Endothelial cell (in vitro differentiated cells): ENCODE measurements around the gene ANKRD37. TPM values are rescaled to one million over a fixed set of nuclear protein-coding genes. Genes with fewer than 3 reads are reported as not detected.
"Not testable (repeated sequence)": the region's sequence is repeated elsewhere in the genome, so short reads cannot be mapped to it uniquely, and the experiment has no call there.

Source experiments
- DNase-seq: peaks from one replicate; pipeline ENCODE4 v3.0.0; 2021; ENCODE audit warnings: low spot score
- H3K27ac Mint-ChIP-seq: one replicate; pipeline ENCODE4 v1.8.0; 2021; ENCODE audit warnings: mixed read lengths, inconsistent platforms; ENCODE audit not compliant: unreplicated experiment
- H3K27me3 Mint-ChIP-seq: one replicate; pipeline ENCODE4 v1.8.0; 2021; ENCODE audit warnings: mild to moderate bottlenecking, moderate library complexity, mixed read lengths, inconsistent platforms; ENCODE audit not compliant: unreplicated experiment
- H3K36me3 Mint-ChIP-seq: one replicate; pipeline ENCODE4 v1.8.0; 2021; ENCODE audit warnings: mild to moderate bottlenecking, low read depth, mixed read lengths, inconsistent platforms; ENCODE audit not compliant: unreplicated experiment
- H3K4me1 Mint-ChIP-seq: one replicate; pipeline ENCODE4 v1.8.0; 2021; ENCODE audit warnings: mild to moderate bottlenecking, mixed read lengths, inconsistent platforms; ENCODE audit not compliant: unreplicated experiment
- H3K4me3 Mint-ChIP-seq: one replicate; pipeline ENCODE4 v1.8.0; 2021; ENCODE audit warnings: mild to moderate bottlenecking, mixed read lengths, inconsistent platforms; ENCODE audit not compliant: unreplicated experiment
- H3K9me3 Mint-ChIP-seq: one replicate; pipeline ENCODE4 v1.8.0; 2021; ENCODE audit warnings: mixed read lengths, inconsistent platforms; ENCODE audit not compliant: unreplicated experiment
- total RNA-seq: library from RNA; stranded (reverse); fragmentation: NEBNext Ultra II Directional; extraction: Animal tissue kit (Norgen Biotek cat#: 25700); gene quantifications from one replicate; pipeline ENCODE4 v1.2.1, GENCODE V29; 2021; ENCODE audit not compliant: unreplicated experiment
- TF ChIP-seq, protein P1 (sequence below): fragments of 200-600 bp; sonication (generic); IDR thresholded peaks from one replicate; pipeline ENCODE4 v1.5.0; 2021; ENCODE audit warnings: antibody characterized with exemption; ENCODE audit not compliant: unreplicated experiment

ANKRD37 gene
- total RNA-seq, 1 donor from 2014 or later, result 2.6 TPM

DNA sequence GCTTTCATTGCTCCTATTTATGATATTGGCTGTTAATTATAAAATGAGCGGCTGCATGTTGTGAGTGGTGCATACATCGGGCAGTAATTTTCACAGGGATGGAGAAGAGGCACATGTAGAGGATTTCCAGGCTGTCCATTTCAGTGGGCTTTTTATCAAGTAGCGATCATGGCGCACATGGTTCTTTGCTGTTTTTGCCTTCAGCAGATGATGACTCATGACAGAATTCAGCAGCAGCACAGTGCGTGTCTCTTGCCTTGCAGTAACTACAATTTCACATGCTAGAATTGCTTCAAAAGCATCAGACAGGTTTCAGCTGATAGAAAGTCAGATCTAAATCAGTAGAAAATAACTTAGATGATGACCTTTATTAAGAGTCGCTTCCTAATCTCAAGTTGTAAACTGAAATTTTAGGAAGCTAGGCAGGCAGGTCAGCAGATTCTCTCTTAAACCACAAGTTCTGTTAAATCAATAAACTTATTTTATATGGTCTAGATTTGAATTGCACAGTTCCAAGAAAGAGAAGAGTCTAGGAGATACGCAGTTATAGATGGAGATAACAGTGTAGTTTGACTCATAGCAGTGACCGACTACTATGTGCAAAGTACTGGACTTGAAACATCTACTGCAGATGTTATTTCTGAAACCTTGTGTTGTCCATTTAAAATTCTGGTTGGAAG lies 36.7 kb upstream of the ANKRD37 start:
- no peak for DNase-seq
- Mint-ChIP-seq H3K4me3 (no peak overlapping the region), H3K9me3 (no peaks in the 10 kb centered on the region), H3K4me1 (no peaks in the 10 kb centered on the region), H3K36me3 (peaks cover 6% of the 10 kb centered on the region), H3K27me3 (peaks cover 5% of the 10 kb centered on the region), H3K27ac (no peak overlapping the region)
- TF ChIP-seq, protein P1, sequence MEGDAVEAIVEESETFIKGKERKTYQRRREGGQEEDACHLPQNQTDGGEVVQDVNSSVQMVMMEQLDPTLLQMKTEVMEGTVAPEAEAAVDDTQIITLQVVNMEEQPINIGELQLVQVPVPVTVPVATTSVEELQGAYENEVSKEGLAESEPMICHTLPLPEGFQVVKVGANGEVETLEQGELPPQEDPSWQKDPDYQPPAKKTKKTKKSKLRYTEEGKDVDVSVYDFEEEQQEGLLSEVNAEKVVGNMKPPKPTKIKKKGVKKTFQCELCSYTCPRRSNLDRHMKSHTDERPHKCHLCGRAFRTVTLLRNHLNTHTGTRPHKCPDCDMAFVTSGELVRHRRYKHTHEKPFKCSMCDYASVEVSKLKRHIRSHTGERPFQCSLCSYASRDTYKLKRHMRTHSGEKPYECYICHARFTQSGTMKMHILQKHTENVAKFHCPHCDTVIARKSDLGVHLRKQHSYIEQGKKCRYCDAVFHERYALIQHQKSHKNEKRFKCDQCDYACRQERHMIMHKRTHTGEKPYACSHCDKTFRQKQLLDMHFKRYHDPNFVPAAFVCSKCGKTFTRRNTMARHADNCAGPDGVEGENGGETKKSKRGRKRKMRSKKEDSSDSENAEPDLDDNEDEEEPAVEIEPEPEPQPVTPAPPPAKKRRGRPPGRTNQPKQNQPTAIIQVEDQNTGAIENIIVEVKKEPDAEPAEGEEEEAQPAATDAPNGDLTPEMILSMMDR, result no peak

DNA sequence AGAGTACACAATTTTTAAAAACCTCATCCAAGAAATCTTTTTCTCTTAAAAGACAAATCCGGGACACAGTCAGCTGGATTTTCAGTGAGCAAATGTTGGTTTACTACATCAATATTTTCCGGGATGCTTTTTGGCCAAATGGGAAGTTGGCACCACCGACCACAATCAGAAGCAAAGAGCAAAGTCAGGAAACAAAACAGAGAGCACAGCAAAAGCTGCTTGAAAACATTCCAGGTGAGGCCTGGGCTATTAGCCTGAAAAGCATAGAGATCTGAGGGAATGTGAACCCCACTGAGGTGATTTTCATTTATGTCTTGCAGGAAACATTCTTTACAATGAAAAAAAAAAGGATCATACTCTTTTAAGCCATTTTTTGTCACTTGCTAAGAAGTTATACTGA lies 34.8 kb upstream of the ANKRD37 start:
- no peak overlapping the region for H3K27ac Mint-ChIP-seq
- no peaks in the 10 kb centered on the region for H3K4me1 Mint-ChIP-seq
- H3K4me3 Mint-ChIP-seq, result no peak overlapping the region
- DNase-seq, result no peak
- H3K27me3 Mint-ChIP-seq, result peaks cover 5% of the 10 kb centered on the region
- no peaks in the 10 kb centered on the region for H3K9me3 Mint-ChIP-seq
- H3K36me3 Mint-ChIP-seq, result peaks cover 3% of the 10 kb centered on the region
- TF ChIP-seq, protein P1, result no peak

DNA sequence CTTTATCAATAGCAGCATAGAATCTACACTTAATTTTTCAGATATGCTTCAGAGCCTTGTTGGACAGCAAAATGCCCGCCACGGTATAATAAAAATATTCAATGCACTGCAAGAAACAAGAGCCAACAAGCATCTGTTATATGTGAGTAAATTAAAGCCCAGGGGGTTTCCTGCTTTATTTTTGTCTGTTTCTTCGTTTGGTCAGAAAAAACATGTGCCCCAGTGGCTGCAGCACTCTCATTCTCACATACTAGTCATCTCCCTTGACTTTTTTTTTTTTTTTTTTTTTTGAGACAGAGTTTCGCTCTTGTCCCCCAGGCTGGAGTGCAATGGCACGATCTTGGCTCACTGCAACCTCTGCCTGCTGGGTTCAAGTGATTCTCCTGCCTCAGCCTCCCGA lies 34.1 kb upstream of the ANKRD37 start:
- DNase-seq, H3K27me3 Mint-ChIP-seq, H3K27ac Mint-ChIP-seq, H3K9me3 Mint-ChIP-seq, H3K4me3 Mint-ChIP-seq, H3K4me1 Mint-ChIP-seq, H3K36me3 Mint-ChIP-seq: not testable (repeated sequence)

DNA sequence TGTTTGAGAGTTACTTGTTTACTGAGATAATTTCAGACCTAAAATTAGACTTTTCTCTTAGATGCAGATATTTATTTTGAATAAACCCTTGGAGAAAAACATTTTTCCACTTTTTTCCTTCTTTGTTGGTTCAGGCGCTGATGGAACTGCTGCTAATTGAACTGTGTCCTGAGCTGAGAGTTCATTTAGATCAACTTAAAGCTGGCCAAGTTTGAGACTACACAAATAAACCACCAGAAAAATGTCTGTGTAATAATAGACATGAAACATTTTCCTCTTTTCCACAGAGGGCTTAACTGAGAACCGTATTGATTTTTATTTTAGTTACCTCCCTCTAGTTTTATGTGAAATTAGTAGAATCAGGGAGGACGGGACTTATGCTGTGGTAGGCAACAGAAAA lies 33.4 kb upstream of the ANKRD37 start:
- Mint-ChIP-seq H3K4me3 (no peak overlapping the region), H3K36me3 (peaks cover 3% of the 10 kb centered on the region), H3K9me3 (no peaks in the 10 kb centered on the region), H3K27ac (no peak overlapping the region), H3K27me3 (peaks cover 5% of the 10 kb centered on the region), H3K4me1 (no peaks in the 10 kb centered on the region)
- TF ChIP-seq, protein P1, result no peak
- DNase-seq, result no peak

DNA sequence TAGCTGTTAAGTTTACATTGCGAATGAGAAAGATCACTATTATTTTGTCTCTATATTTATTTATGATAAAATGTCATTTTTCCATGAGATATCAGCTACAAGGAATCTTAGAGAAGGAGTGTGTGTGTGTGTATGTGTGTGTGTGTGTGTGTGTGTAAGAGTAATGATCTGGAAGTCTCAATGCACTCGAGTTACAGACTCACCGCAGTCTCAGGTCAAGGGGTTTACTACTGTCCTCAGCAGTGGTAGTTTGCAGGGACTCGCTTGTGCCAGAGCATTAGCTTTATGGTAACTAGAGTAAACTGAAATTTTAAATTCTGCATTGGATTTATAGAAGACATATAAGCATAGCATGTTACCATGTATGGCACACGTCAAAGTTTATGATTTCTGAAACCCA lies 31.8 kb upstream of the ANKRD37 start:
- Mint-ChIP-seq H3K9me3 (no peaks in the 10 kb centered on the region), H3K27me3 (peaks cover under 1% of the 10 kb centered on the region), H3K4me1 (no peaks in the 10 kb centered on the region), H3K36me3 (peaks cover 5% of the 10 kb centered on the region), H3K4me3 (no peak overlapping the region), H3K27ac (no peak overlapping the region)
- DNase-seq, result no peak
- TF ChIP-seq, protein P1, result no peak
